CD4-positive, alpha-beta T cell treated with Interleukin-12 subunit alpha and Interleukin-12 subunit beta, for 1 hour (primary cell): ENCODE data around the gene UBAC1.
"Not testable (repeated sequence)": the region's sequence is repeated elsewhere in the genome, so short reads cannot be mapped to it uniquely, and the experiment has no call there.

Experiments used
- DNase-seq: peaks from one replicate; pipeline ENCODE4 v3.0.0-alpha.2; 2020

The UBAC1 gene

GRCh38 chr9:135919318-135919890 is 41.8 kb downstream of the UBAC1 start:
- no peak for DNase-seq

- not testable (repeated sequence) for DNase-seq
Observed at GRCh38 chr9:135916227-135916626, 44.9 kb downstream of the UBAC1 start.

GRCh38 chr9:135914921-135915320 is 46.3 kb downstream of the UBAC1 start:
- DNase-seq = no peak

- not testable (repeated sequence) for DNase-seq
Observed at GRCh38 chr9:135911233-135911632, 49.9 kb downstream of the UBAC1 start.

- no peak for DNase-seq
Observed at GRCh38 chr9:135910757-135911156, 50.4 kb downstream of the UBAC1 start.

GRCh38 chr9:135910216-135910615 is 51.0 kb downstream of the UBAC1 start:
- DNase-seq = no peak

- no peak for DNase-seq
Observed at GRCh38 chr9:135909371-135909770, 51.8 kb downstream of the UBAC1 start.

- no peak for DNase-seq
Observed at GRCh38 chr9:135908754-135909204, 52.4 kb downstream of the UBAC1 start.

- DNase-seq = no peak
Observed at GRCh38 chr9:135908093-135908753, 53.0 kb downstream of the UBAC1 start.

GRCh38 chr9:135907431-135908092 is 53.6 kb downstream of the UBAC1 start, which contains the start of gene CAMSAP1:
Gene CAMSAP1 (minus strand): TSS chr9:135907546. CDS start chr9:135907159, 387 bp downstream.
- peak; percentile 96 for DNase-seq

GRCh38 chr9:135907006-135907430 is 54.2 kb downstream of the UBAC1 start:
- DNase-seq = no peak

GRCh38 chr9:135906291-135907005 is 54.7 kb downstream of the UBAC1 start:
- DNase-seq = no peak

GRCh38 chr9:135905380-135906258 is 55.6 kb downstream of the UBAC1 start:
- DNase-seq = peak; percentile 36

GRCh38 chr9:135903786-135904520 is 57.2 kb downstream of the UBAC1 start:
- DNase-seq = no peak

- DNase-seq = no peak
Observed at GRCh38 chr9:135903358-135903656, 57.9 kb downstream of the UBAC1 start.

- no peak for DNase-seq
Observed at GRCh38 chr9:135902655-135903357, 58.4 kb downstream of the UBAC1 start.

GRCh38 chr9:135901826-135902225 is 59.3 kb downstream of the UBAC1 start:
- no peak for DNase-seq

GRCh38 chr9:135901031-135901758 is 60.0 kb downstream of the UBAC1 start:
- DNase-seq = no peak

GRCh38 chr9:135898634-135899407 is 62.4 kb downstream of the UBAC1 start:
- no peak for DNase-seq

- no peak for DNase-seq
Observed at GRCh38 chr9:135896626-135897025, 64.5 kb downstream of the UBAC1 start.
